ENCODE data around the gene DNAH17. TPM values are rescaled to one million over a fixed set of nuclear protein-coding genes. Genes with fewer than 3 reads are reported as not detected.

DNAH17 gene
- total RNA-seq, 1 donor from 2014 or later, result not detected

GRCh38 chr17:78566947-78567346, 10.2 kb downstream of the DNAH17 start:
- Histone ChIP-seq H4K20me1 (ENCODE audit: low read depth) (no peaks in the 10 kb centered on the region), H3K79me2 (ENCODE audit: low read depth) (no peaks in the 10 kb centered on the region), H3K27me3 (no peaks in the 10 kb centered on the region), H3K9me3 (ENCODE audit: low read depth) (no peaks in the 10 kb centered on the region), H3K4me3 (no peak overlapping the region), H2AFZ (replicated peaks) (no peak overlapping the region), H3K36me3 (no peaks in the 10 kb centered on the region), H3K27ac (no peak overlapping the region), H3K4me2 (no peak overlapping the region), H3K9ac (no peak overlapping the region), H3K4me1 (no peaks in the 10 kb centered on the region), H3F3A (ENCODE audit: low read depth) (no peaks in the 10 kb centered on the region)
- H3K27me3 Mint-ChIP-seq (ENCODE audit: insufficient read depth, low read depth), result no peaks in the 10 kb centered on the region
- DNase-seq (ENCODE audit: low spot score), result no peak
- TF ChIP-seq EZH2 (IDR thresholded peaks at IDR 0.05), result no peak
- TF ChIP-seq EZH2phosphoT487 (IDR thresholded peaks at IDR 0.05), result no peak
- TF ChIP-seq CTCF (IDR thresholded peaks at IDR 0.05), result no peak
- H3K36me3 Mint-ChIP-seq, result no peaks in the 10 kb centered on the region
- no peak overlapping the region for H3K27ac Mint-ChIP-seq
- peaks cover 4% of the 10 kb centered on the region for H3K9me3 Mint-ChIP-seq
- H3K4me3 Mint-ChIP-seq, result no peak overlapping the region
- no peaks in the 10 kb centered on the region for H3K4me1 Mint-ChIP-seq

GRCh38 chr17:78563189-78564145, 13.7 kb downstream of the DNAH17 start:
- Mint-ChIP-seq H3K27ac (no peak overlapping the region), H3K4me1 (no peaks in the 10 kb centered on the region), H3K36me3 (no peaks in the 10 kb centered on the region), H3K4me3 (no peak overlapping the region), H3K27me3 (ENCODE audit: insufficient read depth, low read depth) (no peaks in the 10 kb centered on the region), H3K9me3 (peaks cover 4% of the 10 kb centered on the region)
- Histone ChIP-seq H3K9me3 (ENCODE audit: low read depth) (no peaks in the 10 kb centered on the region), H3K27ac (no peak overlapping the region), H2AFZ (replicated peaks) (no peak overlapping the region), H4K20me1 (ENCODE audit: low read depth) (no peaks in the 10 kb centered on the region), H3K36me3 (no peaks in the 10 kb centered on the region), H3F3A (ENCODE audit: low read depth) (no peaks in the 10 kb centered on the region), H3K4me3 (no peak overlapping the region), H3K9ac (no peak overlapping the region), H3K79me2 (ENCODE audit: low read depth) (no peaks in the 10 kb centered on the region), H3K27me3 (no peaks in the 10 kb centered on the region), H3K4me1 (no peaks in the 10 kb centered on the region), H3K4me2 (no peak overlapping the region)
- TF ChIP-seq CTCF (IDR thresholded peaks at IDR 0.05) (no peak), EZH2phosphoT487 (IDR thresholded peaks at IDR 0.05) (no peak), EZH2 (IDR thresholded peaks at IDR 0.05) (no peak)
- DNase-seq (ENCODE audit: low spot score), result no peak

GRCh38 chr17:78562734-78563133, 14.5 kb downstream of the DNAH17 start:
- no peaks in the 10 kb centered on the region for H3F3A ChIP-seq (ENCODE audit: low read depth)
- DNase-seq (ENCODE audit: low spot score), result no peak
- H3K27me3 Mint-ChIP-seq (ENCODE audit: insufficient read depth, low read depth), result no peaks in the 10 kb centered on the region
- H3K27ac ChIP-seq, result no peak overlapping the region
- H3K4me1 Mint-ChIP-seq, result no peaks in the 10 kb centered on the region
- H3K4me3 ChIP-seq, result no peak overlapping the region
- no peaks in the 10 kb centered on the region for H3K4me1 ChIP-seq
- no peaks in the 10 kb centered on the region for H3K9me3 ChIP-seq (ENCODE audit: low read depth)
- no peaks in the 10 kb centered on the region for H3K79me2 ChIP-seq (ENCODE audit: low read depth)
- peaks cover 4% of the 10 kb centered on the region for H3K9me3 Mint-ChIP-seq
- no peaks in the 10 kb centered on the region for H4K20me1 ChIP-seq (ENCODE audit: low read depth)
- no peak overlapping the region for H3K27ac Mint-ChIP-seq
- H3K4me3 Mint-ChIP-seq, result no peak overlapping the region
- H3K4me2 ChIP-seq, result no peak overlapping the region
- no peak overlapping the region for H2AFZ ChIP-seq (replicated peaks)
- no peak overlapping the region for H3K9ac ChIP-seq
- H3K27me3 ChIP-seq, result no peaks in the 10 kb centered on the region
- no peaks in the 10 kb centered on the region for H3K36me3 Mint-ChIP-seq
- TF ChIP-seq CTCF (IDR thresholded peaks at IDR 0.05), result no peak
- TF ChIP-seq EZH2 (IDR thresholded peaks at IDR 0.05), result no peak
- no peak for TF ChIP-seq EZH2phosphoT487 (IDR thresholded peaks at IDR 0.05)
- H3K36me3 ChIP-seq, result no peaks in the 10 kb centered on the region
